Spleen (tissue), 7 donors: Measurements from ENCODE around the gene GRK3.

ENCODE experiments used
- POLR2A ChIP-seq, 3 donors: fragments of 450-650 bp; IDR thresholded peaks; one replicate each; pipeline ENCODE4 v1.5.1; 2017; ENCODE audit warnings: antibody characterized with exemption in 3 of 3, mild to moderate bottlenecking in 1 of 3
- TF ChIP-seq, protein P1 (sequence below), 11 experiments: fragments of 200-600 bp in 7 of 11; fragments of 450-650 bp in 4 of 11; sonication (generic) in 4 of 11; IDR thresholded peaks in 8 of 11; conservative IDR thresholded peaks in 3 of 11; 1 replicate in 7 of 11; 2 replicates in 4 of 11; pipeline versions ENCODE4 v1.4.0 to v1.8.0; 2016 to 2021; ENCODE audit warnings: antibody characterized with exemption in 11 of 11, inconsistent platforms in 4 of 11, mild to moderate bottlenecking in 1 of 11
- donor health status: DM: no; HTN: no; CAD: no; lungs with moderate emphysema.
- donor health status: DM: no; HTN: no; CAD: no.
- donor health status: DM: no; HTN: no; CAD: no.

GRCh38 chr22:25525376-25525775, 39.1 kb upstream of the GRK3 start:
- TF ChIP-seq, protein P1, sequence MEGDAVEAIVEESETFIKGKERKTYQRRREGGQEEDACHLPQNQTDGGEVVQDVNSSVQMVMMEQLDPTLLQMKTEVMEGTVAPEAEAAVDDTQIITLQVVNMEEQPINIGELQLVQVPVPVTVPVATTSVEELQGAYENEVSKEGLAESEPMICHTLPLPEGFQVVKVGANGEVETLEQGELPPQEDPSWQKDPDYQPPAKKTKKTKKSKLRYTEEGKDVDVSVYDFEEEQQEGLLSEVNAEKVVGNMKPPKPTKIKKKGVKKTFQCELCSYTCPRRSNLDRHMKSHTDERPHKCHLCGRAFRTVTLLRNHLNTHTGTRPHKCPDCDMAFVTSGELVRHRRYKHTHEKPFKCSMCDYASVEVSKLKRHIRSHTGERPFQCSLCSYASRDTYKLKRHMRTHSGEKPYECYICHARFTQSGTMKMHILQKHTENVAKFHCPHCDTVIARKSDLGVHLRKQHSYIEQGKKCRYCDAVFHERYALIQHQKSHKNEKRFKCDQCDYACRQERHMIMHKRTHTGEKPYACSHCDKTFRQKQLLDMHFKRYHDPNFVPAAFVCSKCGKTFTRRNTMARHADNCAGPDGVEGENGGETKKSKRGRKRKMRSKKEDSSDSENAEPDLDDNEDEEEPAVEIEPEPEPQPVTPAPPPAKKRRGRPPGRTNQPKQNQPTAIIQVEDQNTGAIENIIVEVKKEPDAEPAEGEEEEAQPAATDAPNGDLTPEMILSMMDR (IDR thresholded peaks at IDR 0.05 in 8 of 11, conservative IDR thresholded peaks at IDR 0.05 in 3 of 11): no peak
- no peak for TF ChIP-seq POLR2A (IDR thresholded peaks at IDR 0.05)
